ENCODE measurements around the gene PPP2R2C.

The PPP2R2C gene

GRCh38 chr4:6339818-6340445 is 132.5 kb downstream of the PPP2R2C start:
- no peak for DNase-seq

DNA sequence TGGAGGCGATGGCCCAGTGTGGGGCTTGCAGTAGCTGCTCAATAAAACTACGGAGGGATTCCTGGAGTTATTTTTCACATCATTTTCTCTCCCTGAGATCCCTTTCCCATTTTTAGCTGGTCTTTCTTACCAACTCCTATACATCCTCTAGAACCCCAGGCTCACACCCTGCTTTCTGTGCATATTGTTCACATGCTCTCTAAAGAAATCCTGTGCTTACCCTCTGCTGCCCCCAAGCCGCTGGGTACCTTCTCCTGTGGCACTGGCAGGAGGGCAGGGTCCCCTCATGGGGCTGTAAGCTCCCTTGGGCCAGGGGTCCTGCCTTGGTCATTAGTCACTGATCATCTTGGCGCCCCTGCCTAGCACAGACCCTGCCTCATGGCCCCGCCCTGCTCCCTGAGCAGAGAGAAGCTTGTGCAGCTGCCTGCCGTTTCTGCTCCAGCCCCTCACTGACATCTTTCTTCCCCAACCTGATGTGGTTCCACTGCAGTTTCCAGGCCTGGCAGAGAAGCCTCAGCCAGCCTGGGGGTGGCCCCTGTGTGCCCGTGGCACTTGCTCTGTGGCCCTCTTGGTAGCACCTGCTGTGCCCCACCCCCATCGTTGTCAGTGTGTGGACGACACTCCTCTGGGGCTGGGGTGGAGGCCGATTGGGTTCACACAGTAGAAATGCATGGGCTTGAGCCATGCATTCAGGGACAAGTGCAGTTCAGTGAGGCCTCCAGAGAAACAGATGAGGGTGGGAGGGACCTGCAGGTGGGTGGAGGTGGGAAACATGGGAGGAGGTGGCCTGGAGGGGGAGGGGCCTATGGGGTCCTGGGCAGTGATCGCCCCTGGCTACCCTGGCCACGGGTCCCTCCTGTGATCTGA is 133.2 kb downstream of the PPP2R2C start:
- DNase-seq = no peak

DNA sequence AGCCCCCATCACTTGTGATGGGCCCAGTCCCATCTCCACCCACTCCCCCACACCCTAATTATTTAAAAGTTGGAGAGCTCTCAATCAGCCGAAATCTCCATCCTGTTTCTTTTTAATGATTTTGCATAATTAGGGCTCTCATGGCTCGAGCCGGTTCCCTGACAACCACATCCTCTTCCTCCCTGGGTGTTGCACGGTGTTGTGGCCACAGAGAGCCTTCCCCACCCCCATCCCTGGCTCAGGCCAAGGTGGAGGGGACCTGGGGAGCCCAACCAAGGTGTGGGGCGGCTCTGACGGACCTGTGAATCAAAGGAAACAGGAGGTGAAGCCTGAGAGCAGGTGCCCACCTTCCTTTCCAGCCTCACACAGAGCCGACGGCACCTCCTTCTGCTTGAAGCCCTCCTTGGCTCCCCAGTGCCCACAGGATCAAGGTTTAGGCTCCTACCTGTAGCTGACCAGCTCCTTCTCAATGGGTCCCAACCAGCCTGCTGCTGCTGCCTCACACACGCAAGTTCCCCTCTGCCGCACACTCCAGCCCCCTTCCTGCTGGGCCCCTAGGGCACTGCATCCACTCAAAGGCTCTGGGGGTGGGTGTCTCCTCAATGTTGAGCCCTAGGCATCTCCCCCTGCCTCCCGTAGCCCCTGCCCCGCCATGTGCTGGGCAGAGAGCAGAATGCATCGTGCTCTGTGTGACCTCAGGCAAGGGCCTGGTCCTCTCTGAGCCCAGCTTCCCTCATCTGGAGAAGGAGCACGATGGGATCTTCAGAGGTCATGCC is 134.1 kb downstream of the PPP2R2C start:
- DNase-seq = no peak

- no peak for DNase-seq
Measured at GRCh38 chr4:6337331-6337935, 135.0 kb downstream of the PPP2R2C start.

DNA sequence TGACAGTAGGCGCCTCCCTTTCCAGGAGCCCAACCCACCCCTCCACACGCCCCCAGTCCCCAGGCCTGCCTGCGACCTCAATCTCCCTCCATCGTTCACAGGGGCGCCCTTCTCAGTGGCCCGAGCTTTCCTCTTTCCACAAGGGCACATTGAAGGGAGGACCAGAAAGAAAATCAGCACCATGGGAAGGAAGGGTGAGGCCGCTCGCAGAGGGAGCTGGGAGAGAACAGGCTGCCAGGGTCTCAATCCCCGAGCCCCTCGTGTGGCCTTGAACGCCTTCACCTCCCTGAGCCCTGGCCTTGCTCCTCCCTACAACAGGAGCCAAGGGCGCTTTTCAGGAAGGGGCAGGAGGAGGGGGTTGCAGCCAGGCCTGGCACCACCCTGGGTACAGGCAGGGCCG is 136.2 kb downstream of the PPP2R2C start:
- DNase-seq = no peak

- no peak for DNase-seq
Measured at GRCh38 chr4:6335040-6335590, 137.3 kb downstream of the PPP2R2C start.

DNA sequence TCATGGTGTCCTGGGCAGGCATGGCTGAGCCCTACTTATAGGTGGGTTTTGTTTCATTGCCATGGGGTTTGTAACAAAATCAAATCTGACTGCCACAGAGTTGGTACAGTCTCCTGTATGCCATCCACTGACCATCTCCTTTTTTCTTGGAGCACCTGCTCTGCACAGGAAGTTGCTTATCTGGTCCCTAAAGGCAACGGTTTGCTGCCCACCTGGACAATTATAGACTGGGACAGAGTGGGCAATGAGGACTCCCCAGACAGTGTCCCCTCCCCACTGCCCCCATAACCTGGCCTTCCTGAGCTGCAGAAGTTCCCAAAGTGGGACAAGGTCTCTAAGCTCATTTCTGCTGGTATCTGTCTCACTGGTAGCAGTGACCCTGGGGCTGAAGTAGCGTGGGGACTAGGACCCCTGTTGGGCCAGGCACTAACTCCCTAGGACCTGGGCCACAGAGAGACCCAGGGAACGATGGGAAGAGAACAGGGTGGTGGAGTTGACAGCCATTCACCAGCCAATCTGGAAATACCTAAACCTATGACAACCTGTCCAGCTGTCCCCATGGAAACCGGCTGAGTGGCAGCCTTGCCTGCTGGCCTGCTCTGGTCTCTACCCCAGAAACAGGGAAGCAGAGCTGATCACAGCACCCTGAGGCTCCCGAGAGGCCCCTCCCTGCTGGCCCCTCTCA is 138.1 kb downstream of the PPP2R2C start:
- no peak for DNase-seq

- peak; percentile 10 for DNase-seq
Measured at GRCh38 chr4:6333301-6334202, 138.9 kb downstream of the PPP2R2C start.

- DNase-seq = no peak
Measured at GRCh38 chr4:6332669-6333050, 139.8 kb downstream of the PPP2R2C start.

DNA sequence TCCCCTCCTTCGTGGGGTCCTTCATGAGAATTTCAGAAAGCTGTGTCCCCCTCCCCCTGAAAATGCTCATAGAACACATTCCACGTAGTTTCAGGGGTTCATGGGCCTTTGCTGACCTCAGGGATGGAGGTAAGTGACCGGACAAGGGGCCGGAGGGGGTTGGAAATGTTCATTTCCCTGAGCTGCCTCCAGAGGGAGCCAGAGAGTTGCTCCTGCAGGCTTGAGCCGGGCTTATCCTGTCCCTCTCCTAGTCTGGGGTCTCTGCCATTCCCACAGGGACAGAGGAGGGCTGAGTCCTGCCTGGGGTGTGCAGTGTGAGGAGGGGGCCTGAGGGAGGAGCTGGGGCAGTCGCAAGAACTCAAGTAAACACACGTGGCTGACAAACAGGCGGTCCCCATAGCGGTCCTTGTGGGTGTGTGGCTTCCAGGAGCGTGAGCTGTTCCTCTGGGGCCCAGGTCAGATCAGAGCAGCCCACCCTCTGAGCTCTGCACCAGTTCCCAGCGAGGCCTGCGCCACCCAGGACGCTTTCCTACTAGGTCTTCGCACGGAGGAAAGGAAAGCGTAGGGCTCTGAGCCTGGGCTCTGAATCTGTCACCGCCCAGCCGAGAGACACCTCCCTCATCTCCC is 140.3 kb downstream of the PPP2R2C start:
- DNase-seq = peak; percentile 12

GRCh38 chr4:6331468-6331867 is 140.9 kb downstream of the PPP2R2C start:
- no peak for DNase-seq

GRCh38 chr4:6331018-6331417 is 141.4 kb downstream of the PPP2R2C start:
- peak; percentile 17 for DNase-seq

DNA sequence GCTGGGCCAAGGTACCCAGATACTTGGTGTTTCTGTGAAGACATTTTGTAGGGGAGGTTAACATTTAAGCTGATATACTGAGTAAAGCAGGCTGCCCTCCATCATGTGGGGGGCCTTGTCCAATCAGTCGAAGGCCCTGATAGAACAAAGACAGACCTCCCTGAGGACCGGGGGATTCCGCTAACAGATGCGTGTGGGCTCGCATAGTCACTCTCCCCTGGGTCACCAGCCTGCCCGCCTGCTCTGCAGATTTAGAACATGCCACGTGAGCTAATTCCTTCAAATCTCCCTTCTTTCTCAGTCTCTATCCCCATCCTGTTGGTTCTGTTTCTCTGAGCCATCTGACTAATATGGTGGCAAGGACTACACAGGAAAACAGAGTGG is 142.0 kb downstream of the PPP2R2C start:
- DNase-seq = no peak

GRCh38 chr4:6329478-6330383 is 142.7 kb downstream of the PPP2R2C start:
- DNase-seq = no peak

DNA sequence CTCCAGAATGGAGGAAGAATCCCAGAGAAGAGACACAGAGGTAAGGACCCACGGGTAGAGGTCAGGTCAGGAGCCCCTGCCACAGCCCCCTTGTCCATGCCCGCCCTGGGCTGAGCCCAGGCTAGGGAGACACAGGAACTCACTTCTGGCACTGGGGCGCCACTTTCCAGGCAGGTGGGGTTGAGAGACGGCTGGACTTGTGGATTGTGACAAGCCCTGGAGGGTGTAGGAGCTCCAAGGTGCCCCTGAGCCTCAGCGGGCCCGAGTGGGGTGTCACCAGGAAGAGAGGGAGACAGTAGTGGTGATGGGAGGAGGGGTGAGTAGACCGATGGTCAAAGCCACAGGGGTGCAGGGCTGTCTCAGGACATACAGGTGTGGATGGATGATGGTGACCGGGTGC is 143.9 kb downstream of the PPP2R2C start:
- DNase-seq = no peak

DNA sequence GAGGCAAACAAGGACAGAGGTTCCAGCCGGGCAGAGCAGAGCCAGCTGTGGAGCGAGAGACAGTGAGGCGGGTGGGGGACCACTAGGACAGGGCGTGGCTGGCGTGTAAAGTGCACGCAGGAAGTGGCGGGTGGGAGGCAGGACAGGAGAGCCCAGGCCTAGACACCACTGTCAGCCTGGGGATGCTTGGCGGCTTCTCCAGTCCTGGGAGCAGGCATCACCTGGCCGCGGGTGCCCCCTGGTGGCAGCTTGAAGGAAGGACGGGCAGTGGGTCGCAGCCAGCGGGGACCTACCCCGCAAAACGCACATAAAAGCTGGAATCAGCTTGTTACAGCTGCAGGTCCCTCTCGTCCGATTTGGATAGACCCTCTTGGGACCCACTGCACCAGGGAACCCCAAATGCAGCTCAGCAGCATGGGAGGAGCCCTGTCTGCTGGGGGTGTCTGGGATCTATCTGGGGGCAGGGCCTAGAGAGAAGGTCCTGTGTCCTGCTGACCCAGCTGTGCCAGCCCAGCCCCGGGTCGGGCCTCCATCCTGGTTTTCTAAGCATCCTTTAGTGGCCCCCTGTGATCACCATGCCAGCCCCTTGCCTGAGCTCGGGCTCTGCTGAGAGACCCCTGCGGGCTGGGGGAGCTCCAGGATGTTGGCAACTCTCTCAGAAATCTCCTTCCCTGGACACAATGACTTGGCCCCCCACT is 145.0 kb downstream of the PPP2R2C start:
- DNase-seq = peak; percentile 63

GRCh38 chr4:6326312-6327060 is 145.9 kb downstream of the PPP2R2C start:
- no peak for DNase-seq

- no peak for DNase-seq
Measured at GRCh38 chr4:6325788-6326290, 146.6 kb downstream of the PPP2R2C start.
